ENCODE results near the gene SNX24.

DNA sequence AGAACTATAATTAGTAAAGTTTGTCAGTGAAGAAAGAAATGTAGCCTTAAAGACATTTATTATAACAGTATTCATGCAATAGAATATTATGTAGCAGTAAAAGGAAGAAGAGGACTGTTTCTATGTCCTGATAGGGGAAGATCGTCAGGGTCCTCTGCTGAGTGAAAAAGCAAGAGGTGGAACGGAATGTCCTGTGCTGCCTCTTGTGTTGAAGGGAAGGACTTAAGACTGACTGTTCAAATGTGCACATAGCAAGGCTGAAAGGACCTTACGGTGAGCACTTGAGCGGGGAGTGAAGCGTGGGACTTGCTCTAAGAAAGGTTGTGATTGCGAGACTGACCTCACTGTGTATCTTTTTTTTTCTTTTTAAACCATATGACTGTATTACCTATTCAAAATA lies 63.2 kb downstream of the SNX24 start:
- TF ChIP-seq, protein P1, sequence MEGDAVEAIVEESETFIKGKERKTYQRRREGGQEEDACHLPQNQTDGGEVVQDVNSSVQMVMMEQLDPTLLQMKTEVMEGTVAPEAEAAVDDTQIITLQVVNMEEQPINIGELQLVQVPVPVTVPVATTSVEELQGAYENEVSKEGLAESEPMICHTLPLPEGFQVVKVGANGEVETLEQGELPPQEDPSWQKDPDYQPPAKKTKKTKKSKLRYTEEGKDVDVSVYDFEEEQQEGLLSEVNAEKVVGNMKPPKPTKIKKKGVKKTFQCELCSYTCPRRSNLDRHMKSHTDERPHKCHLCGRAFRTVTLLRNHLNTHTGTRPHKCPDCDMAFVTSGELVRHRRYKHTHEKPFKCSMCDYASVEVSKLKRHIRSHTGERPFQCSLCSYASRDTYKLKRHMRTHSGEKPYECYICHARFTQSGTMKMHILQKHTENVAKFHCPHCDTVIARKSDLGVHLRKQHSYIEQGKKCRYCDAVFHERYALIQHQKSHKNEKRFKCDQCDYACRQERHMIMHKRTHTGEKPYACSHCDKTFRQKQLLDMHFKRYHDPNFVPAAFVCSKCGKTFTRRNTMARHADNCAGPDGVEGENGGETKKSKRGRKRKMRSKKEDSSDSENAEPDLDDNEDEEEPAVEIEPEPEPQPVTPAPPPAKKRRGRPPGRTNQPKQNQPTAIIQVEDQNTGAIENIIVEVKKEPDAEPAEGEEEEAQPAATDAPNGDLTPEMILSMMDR (IDR thresholded peaks at IDR 0.05), result no peak
- no peak for TF ChIP-seq POLR2A (IDR thresholded peaks at IDR 0.05)
